Hair follicle dermal papilla cell (primary cell): Measurements from ENCODE around the gene C19orf81. TPM values are rescaled to one million over a fixed set of nuclear protein-coding genes. Genes with fewer than 3 reads are reported as not detected.

ENCODE experiments used
- total RNA-seq: library from RNA; depleted of rRNA; stranded (reverse); fragments of >200 nt; gene quantifications from 2 replicates; pipeline ENCODE4 v1.2.3, GENCODE V29; 2012

The C19orf81 gene
- 0.49 TPM in 1 of 2 replicates, not detected in the other for total RNA-seq

DNA sequence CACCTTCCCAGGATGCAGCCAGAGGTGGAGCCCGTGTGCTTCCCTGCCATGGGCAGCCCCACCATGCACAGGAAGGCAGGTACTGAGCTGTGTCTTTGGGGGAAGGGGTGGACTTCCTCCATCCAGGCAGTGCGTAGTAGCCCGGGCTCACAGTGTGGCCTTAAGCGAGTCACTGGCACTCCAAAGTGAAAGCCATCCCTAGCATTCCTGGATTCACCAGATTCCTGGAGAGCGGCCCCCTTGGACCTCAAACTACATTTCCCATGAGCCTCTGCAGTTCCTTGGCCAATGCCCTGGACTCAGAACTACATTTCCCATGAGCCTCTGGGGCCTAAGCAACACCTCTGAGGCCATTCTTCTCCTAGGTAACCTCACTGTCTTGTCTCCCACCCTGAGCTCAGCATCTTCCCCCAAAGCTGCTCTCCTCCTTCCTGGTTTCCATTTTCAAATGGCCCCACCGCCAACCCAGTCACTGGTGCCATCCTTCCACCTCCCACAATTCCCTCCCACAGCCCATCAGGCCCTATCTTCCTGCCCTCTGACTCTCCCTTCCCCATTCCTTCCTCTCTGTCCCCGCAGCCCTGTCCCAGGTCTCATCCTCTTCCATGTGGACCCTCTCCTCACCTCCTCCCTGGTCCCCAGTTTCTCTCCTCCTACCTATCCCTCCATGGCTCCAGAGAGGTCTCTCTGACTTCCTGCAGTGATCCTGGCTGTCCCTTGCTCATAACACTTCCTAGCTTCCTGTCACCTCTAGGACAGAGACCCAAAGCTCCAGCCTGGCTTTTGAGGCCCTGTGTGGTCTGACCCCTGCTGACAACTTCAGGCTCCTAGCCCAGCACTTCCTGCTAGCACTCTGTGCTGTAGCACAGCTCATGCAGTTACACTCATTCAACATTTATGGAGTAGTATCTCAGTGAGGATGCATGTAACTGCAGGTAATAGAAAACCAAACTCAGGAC lies at the start of gene C19orf81:
Gene C19orf81 (plus strand): TSS at position 13 of the 959 bp plus-strand sequence. CDS start 0 bp downstream, at position 13.

DNA sequence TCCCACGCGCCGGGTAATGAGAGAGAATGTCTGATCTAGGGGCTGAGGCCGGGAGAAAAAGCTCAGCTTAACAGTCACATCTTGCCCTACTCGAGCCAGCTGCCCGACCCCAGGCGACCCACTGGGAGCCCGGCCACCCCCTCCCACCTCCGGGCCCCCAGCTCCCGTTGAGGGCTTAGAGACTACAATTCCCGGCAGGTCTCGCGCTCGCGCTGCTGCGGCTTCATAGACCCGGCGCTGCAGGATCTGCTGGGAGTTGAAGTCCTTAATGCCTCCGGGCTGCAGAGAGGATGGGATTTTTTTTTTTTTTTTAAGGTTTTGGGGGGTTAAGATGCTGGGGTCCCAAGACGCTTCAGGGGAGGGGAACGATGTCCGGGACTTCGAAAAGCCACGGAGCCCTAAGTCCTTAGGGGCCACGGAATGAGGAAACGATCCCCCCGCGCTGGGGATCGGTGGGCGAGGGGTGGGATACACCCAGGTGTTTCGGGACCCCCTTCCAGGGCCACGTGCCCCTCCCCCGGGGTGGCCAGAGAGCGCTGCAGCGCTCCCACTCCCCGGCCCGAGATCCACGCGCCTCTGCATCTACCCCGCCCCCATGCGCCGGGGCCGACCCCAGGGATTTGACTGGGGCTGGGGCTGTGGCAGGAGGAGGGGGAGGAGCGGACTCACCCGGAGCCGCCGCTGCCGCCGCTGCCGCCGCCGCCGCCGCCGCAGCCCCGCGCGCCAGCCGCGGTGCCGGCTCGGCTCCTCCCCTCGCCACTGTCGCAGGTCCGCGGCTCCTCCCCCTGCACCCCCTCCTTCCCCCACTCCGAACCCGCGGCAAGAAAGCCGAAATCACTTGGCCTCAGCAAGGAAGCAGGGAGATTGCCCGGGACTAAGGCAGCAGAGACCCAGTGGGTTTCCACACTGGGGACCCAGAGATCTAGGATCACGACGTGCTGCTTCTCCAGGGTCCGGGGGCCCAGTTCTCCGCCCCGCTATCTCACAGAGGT lies 9.8 kb upstream of the C19orf81 start, which contains the start of gene SYT3:
Gene SYT3 (minus strand): TSS at position 761 of the 992 bp plus-strand sequence. CDS start 2,470 bp downstream, outside the sequence.

Other genes starting within 250 kb of the C19orf81 start
- gene SPIB, start 230.5 kb upstream of the C19orf81 start, total RNA-seq: not detected in 2 replicates
- gene MYBPC2, start 216.6 kb upstream of the C19orf81 start, total RNA-seq: not detected in 2 replicates
- gene EMC10, start 172.9 kb upstream of the C19orf81 start, total RNA-seq: 52.0 and 57.8 TPM in 2 replicates
- gene GARIN5A, start 172.6 kb upstream of the C19orf81 start, total RNA-seq: 0.32 TPM in 1 of 2 replicates, not detected in the other
- 27.3 and 27.6 TPM in 2 replicates for gene JOSD2, start 138.3 kb upstream of the C19orf81 start, total RNA-seq
- gene ASPDH, start 135.5 kb upstream of the C19orf81 start, total RNA-seq: not detected in 2 replicates
- gene LRRC4B, start 81.0 kb upstream of the C19orf81 start, total RNA-seq: under 0.01 and 0.16 TPM in 2 replicates
- gene SYT3, start 9.6 kb upstream of the C19orf81 start, total RNA-seq: 0.16 TPM in 1 of 2 replicates, not detected in the other
- 10.4 and 14.0 TPM in 2 replicates for gene SHANK1, start 70.4 kb downstream of the C19orf81 start, total RNA-seq
- 56.5 and 68.2 TPM in 2 replicates for gene CLEC11A, start 73.9 kb downstream of the C19orf81 start, total RNA-seq
- not detected in 2 replicates for gene GPR32, start 121.0 kb downstream of the C19orf81 start, total RNA-seq
- not detected in 2 replicates for gene ACP4, start 141.0 kb downstream of the C19orf81 start, total RNA-seq
- not detected in 2 replicates for gene KLK1, start 174.3 kb downstream of the C19orf81 start, total RNA-seq
- not detected in 2 replicates for gene KLK15, start 184.1 kb downstream of the C19orf81 start, total RNA-seq
- gene KLK3, start 205.5 kb downstream of the C19orf81 start, total RNA-seq: not detected in 2 replicates
- not detected in 2 replicates for gene KLK2, start 224.0 kb downstream of the C19orf81 start, total RNA-seq